ENCODE measurements around the gene SLC27A3. TPM values are rescaled to one million over a fixed set of nuclear protein-coding genes. Genes with fewer than 3 reads are reported as not detected.

The SLC27A3 gene
- total and polyA plus RNA-seq, 10 of the 15 experiments (the other 5 are each of a cell fraction or from before 2014, with no cell fraction given), result 2.6 to 18.1 (median 8.3) TPM

DNA sequence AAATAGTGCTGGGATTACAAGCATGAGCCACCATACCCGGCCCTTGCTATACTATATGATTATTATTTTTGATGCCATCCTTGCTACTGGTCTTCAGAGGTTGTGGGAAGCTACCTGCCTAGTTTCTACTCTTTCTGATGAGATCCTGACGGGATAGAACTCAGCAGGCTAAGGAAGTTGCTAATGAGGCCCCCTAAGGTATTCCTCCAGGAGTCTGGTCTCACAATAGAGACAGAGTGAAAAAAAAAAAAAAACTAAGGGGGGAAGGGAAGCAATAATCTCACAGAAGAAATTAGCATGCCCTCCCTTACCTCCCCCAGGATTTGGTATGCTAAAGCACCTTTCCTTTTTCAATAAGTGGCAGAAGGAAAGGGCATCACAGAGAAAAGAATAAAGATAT is 29.8 kb upstream of the SLC27A3 start (continued):
- no peak for TF ChIP-seq MTA3 (IDR thresholded peaks at IDR 0.05; ENCODE audit: borderline replicate concordance, low read length)
- TF ChIP-seq YY1 (IDR thresholded peaks at IDR 0.05; ENCODE audit: low read depth, low read length), result no peak
- no peak for TF ChIP-seq NR2F1 (conservative IDR thresholded peaks at IDR 0.05)
- TF ChIP-seq ZNF384 (IDR thresholded peaks at IDR 0.05; ENCODE audit: borderline replicate concordance, low read depth, low read length), result no peak
- no peak for TF ChIP-seq FOXM1 (IDR thresholded peaks at IDR 0.05; ENCODE audit: low read depth, low read length)

DNA sequence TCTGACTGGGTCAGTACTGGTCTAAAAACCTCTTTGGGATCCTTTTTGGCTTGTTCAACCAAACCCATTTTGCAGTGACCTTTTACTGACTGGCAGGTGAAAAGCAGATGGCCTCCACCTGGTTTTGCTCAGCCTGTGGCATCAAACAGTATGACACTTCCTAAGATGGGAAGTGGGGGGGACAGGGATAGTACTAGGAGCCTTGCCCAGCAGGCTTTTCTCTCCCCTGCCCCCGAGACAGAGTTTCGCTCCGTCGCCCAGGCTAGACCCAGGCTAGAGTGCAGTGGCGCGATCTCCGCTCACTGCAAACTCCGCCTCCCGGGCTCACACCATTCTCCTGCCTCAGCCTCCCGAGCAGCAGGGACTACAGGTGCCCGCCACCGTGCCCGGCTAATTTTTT is 29.0 kb upstream of the SLC27A3 start:
- no peak overlapping the region for H3K4me3 ChIP-seq
- SMC1A ChIA-PET (ENCODE audit: uncharacterized antibody, unreplicated experiment), result interaction anchor here (0.7 to 6.1 kb wide), 6 partner anchors 15 to 232 kb away, joined by 3 to 144 read pairs (median 4); partner anchors contain the start of gene INTS3
- H3K27me3 ChIP-seq (replicated peaks in 1 of 2; ENCODE audit: control insufficient read depth in 2 of 2, insufficient read depth in 2 of 2, low read length in 1 of 2), result no peaks in the 10 kb centered on the region
- H3K4me2 ChIP-seq (ENCODE audit: control insufficient read depth, insufficient read depth), result no peak overlapping the region
- no peak overlapping the region for H2AFZ ChIP-seq (ENCODE audit: control insufficient read depth, low read depth, low read length)
- peaks cover 30% of the 10 kb centered on the region for H3K4me1 ChIP-seq (ENCODE audit: control insufficient read depth, insufficient read depth, low read length)
- H3K79me2 ChIP-seq (ENCODE audit: control insufficient read depth, insufficient read depth, low read length), result no peaks in the 10 kb centered on the region; the same call in none of the 2 replicates
- peaks cover 11 to 42% of the 10 kb centered on the region in 2 experiments for H3K36me3 ChIP-seq (ENCODE audit: control insufficient read depth in 2 of 2, insufficient read depth in 2 of 2, low read length in 1 of 2)
- no peak overlapping the region for H3K27ac ChIP-seq (ENCODE audit: control insufficient read depth, insufficient read depth)
- no peak for ATAC-seq
- 89% methylated on average over 13 of the region's 13 CpGs for WGBS (ENCODE audit: insufficient coverage, insufficient replicate concordance, low lambda C conversion rate, missing lambda C conversion rate)
- no peak overlapping the region for H3K9ac ChIP-seq (ENCODE audit: control insufficient read depth, insufficient read depth, low read length)
- H4K20me1 ChIP-seq (ENCODE audit: control insufficient read depth, insufficient read depth), result no peaks in the 10 kb centered on the region
- BruUV-seq (replicated peaks), result no TSS peak
- in situ Hi-C loops (cut with MboI) (loop anchor here (5.0 kb wide), 1 partner anchor 69 kb away; the partner anchor contains the start of gene NPR1), intact Hi-C loops (cut with micrococcal nuclease; ENCODE audit: unreplicated experiment) (loop anchor here (5.0 kb wide), 2 partner anchors 179 to 234 kb away; partner anchors contain the start of gene S100A2)
- DNase-seq (ENCODE audit: low read depth, low spot score), result no peak
- POLR2A ChIA-PET, result interaction anchor here (0.6 to 6.0 kb wide), 2 partner anchors 15 to 168 kb away, joined by 4 to 184 read pairs; partner anchors contain the start of gene INTS3
- CTCF ChIA-PET, result interaction anchor here (0.7 to 6.2 kb wide), 5 partner anchors 14 to 175 kb away, joined by 3 to 63 read pairs (median 5); partner anchors contain the start of gene NPR1
- no peaks in the 10 kb centered on the region for H3K9me3 ChIP-seq (replicated peaks; ENCODE audit: control insufficient read depth, insufficient read depth, low read length)
- no peak for FAIRE-seq
- RAD21 ChIA-PET (ENCODE audit: unreplicated experiment), result interaction anchor here (0.7 to 6.6 kb wide), 2 partner anchors 15 to 65 kb away, joined by 4 to 139 read pairs; partner anchors contain the start of gene INTS3
- TF ChIP-seq SMAD1 (IDR thresholded peaks at IDR 0.05; ENCODE audit: low read depth, partially characterized antibody), result no peak
- TF ChIP-seq PAX8 (IDR thresholded peaks at IDR 0.05), result no peak
- TF ChIP-seq MTA2 (IDR thresholded peaks at IDR 0.05; ENCODE audit: low read depth), result no peak
- TF ChIP-seq CBX3 (IDR thresholded peaks at IDR 0.05; ENCODE audit: borderline replicate concordance, low read depth), result no peak
- TF ChIP-seq GABPA (IDR thresholded peaks at IDR 0.05; ENCODE audit: low read depth), result no peak
- TF ChIP-seq, protein P1, sequence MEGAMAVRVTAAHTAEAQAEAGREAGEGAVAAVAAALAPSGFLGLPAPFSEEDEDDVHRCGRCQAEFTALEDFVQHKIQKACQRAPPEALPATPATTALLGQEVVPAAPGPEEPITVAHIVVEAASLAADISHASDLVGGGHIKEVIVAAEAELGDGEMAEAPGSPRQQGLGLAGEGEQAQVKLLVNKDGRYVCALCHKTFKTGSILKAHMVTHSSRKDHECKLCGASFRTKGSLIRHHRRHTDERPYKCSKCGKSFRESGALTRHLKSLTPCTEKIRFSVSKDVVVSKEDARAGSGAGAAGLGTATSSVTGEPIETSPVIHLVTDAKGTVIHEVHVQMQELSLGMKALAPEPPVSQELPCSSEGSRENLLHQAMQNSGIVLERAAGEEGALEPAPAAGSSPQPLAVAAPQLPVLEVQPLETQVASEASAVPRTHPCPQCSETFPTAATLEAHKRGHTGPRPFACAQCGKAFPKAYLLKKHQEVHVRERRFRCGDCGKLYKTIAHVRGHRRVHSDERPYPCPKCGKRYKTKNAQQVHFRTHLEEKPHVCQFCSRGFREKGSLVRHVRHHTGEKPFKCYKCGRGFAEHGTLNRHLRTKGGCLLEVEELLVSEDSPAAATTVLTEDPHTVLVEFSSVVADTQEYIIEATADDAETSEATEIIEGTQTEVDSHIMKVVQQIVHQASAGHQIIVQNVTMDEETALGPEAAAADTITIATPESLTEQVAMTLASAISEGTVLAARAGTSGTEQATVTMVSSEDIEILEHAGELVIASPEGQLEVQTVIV (IDR thresholded peaks at IDR 0.05; ENCODE audit: borderline replicate concordance, partially characterized antibody), result no peak
- TF ChIP-seq FOXM1 (IDR thresholded peaks at IDR 0.05; ENCODE audit: low read depth, low read length), result no peak
- TF ChIP-seq, protein P2, sequence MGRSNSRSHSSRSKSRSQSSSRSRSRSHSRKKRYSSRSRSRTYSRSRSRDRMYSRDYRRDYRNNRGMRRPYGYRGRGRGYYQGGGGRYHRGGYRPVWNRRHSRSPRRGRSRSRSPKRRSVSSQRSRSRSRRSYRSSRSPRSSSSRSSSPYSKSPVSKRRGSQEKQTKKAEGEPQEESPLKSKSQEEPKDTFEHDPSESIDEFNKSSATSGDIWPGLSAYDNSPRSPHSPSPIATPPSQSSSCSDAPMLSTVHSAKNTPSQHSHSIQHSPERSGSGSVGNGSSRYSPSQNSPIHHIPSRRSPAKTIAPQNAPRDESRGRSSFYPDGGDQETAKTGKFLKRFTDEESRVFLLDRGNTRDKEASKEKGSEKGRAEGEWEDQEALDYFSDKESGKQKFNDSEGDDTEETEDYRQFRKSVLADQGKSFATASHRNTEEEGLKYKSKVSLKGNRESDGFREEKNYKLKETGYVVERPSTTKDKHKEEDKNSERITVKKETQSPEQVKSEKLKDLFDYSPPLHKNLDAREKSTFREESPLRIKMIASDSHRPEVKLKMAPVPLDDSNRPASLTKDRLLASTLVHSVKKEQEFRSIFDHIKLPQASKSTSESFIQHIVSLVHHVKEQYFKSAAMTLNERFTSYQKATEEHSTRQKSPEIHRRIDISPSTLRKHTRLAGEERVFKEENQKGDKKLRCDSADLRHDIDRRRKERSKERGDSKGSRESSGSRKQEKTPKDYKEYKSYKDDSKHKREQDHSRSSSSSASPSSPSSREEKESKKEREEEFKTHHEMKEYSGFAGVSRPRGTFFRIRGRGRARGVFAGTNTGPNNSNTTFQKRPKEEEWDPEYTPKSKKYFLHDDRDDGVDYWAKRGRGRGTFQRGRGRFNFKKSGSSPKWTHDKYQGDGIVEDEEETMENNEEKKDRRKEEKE (IDR thresholded peaks at IDR 0.05), result no peak
- TF ChIP-seq NRF1 (conservative IDR thresholded peaks at IDR 0.05; ENCODE audit: low read depth, low read length), result no peak
- TF ChIP-seq POLR2A (IDR thresholded peaks at IDR 0.05; ENCODE audit: low read depth, low read length), result no peak
- TF ChIP-seq, protein P3, sequence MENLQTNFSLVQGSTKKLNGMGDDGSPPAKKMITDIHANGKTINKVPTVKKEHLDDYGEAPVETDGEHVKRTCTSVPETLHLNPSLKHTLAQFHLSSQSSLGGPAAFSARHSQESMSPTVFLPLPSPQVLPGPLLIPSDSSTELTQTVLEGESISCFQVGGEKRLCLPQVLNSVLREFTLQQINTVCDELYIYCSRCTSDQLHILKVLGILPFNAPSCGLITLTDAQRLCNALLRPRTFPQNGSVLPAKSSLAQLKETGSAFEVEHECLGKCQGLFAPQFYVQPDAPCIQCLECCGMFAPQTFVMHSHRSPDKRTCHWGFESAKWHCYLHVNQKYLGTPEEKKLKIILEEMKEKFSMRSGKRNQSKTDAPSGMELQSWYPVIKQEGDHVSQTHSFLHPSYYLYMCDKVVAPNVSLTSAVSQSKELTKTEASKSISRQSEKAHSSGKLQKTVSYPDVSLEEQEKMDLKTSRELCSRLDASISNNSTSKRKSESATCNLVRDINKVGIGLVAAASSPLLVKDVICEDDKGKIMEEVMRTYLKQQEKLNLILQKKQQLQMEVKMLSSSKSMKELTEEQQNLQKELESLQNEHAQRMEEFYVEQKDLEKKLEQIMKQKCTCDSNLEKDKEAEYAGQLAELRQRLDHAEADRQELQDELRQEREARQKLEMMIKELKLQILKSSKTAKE (IDR thresholded peaks at IDR 0.05; ENCODE audit: low read depth, poor library complexity, severe bottlenecking), result no peak
- no peak for TF ChIP-seq NBN (IDR thresholded peaks at IDR 0.05)

Data from GM12878 (cell line).